GM18907 (cell line): ENCODE results near the gene RASA3.
"Not testable (repeated sequence)": the region's sequence is repeated elsewhere in the genome, so short reads cannot be mapped to it uniquely, and the experiment has no call there.

ENCODE experiments used
- ATAC-seq: cut with Tn5 transposase; IDR thresholded peaks from one replicate; pipeline ENCODE4 v1.9.1; 2021; ENCODE audit warnings: mild to moderate bottlenecking, moderate library complexity; ENCODE audit not compliant: unreplicated experiment

The RASA3 gene

GRCh38 chr13:113997845-113998751 is 134.3 kb downstream of the RASA3 start:
- ATAC-seq, result no peak

- no peak for ATAC-seq
These were observed 135.3 kb downstream of the RASA3 start for GRCh38 chr13:113996912-113997745.

- ATAC-seq, result no peak
These were observed 136.1 kb downstream of the RASA3 start for GRCh38 chr13:113996081-113996911.

- no peak for ATAC-seq
These were observed 137.3 kb downstream of the RASA3 start for GRCh38 chr13:113995051-113995601.

GRCh38 chr13:113992276-113993005 is 140.0 kb downstream of the RASA3 start:
- no peak for ATAC-seq

GRCh38 chr13:113991676-113992179 is 140.7 kb downstream of the RASA3 start:
- ATAC-seq, result no peak

GRCh38 chr13:113991191-113991669 is 141.2 kb downstream of the RASA3 start:
- no peak for ATAC-seq

- ATAC-seq, result no peak
These were observed 142.0 kb downstream of the RASA3 start for GRCh38 chr13:113990321-113990837.

- no peak for ATAC-seq
These were observed 142.7 kb downstream of the RASA3 start for GRCh38 chr13:113989585-113990300.

- not testable (repeated sequence) for ATAC-seq
These were observed 143.6 kb downstream of the RASA3 start for GRCh38 chr13:113988859-113989258.

GRCh38 chr13:113982296-113982661 is 150.1 kb downstream of the RASA3 start:
- ATAC-seq, result no peak

- no peak for ATAC-seq
These were observed 150.7 kb downstream of the RASA3 start for GRCh38 chr13:113981611-113982295.

- ATAC-seq, result no peak
These were observed 151.2 kb downstream of the RASA3 start for GRCh38 chr13:113981194-113981605.

GRCh38 chr13:113980489-113981064 is 151.8 kb downstream of the RASA3 start:
- no peak for ATAC-seq

GRCh38 chr13:113979791-113980471 is 152.5 kb downstream of the RASA3 start:
- ATAC-seq, result no peak

- ATAC-seq, result no peak
These were observed 153.5 kb downstream of the RASA3 start for GRCh38 chr13:113978741-113979481.

- ATAC-seq, result no peak
These were observed 154.4 kb downstream of the RASA3 start for GRCh38 chr13:113977976-113978375.
